Stimulated activated naive B cell treated with anti-CD40 and anti-IgM and Interleukin-4, amounts not matched to agents 10 μg/mL and 1 μg/mL and 100 μg/mL, for 72 hours (primary cell): ENCODE data around the gene MYO16.

Source experiments
- ATAC-seq, 2 donors: fragments of 150-1000 bp; cut with Tn5 transposase; replicated peaks; 2 replicates each; pipeline ENCODE4 v1.10.0; 2021; ENCODE audit warnings: moderate library complexity in 1 of 2
- DNase-seq: peaks from one replicate; pipeline ENCODE4 v3.0.0; 2021
- H3K27ac Mint-ChIP-seq: one replicate; pipeline ENCODE4 v1.8.0; 2022; ENCODE audit warnings: mild to moderate bottlenecking, mixed read lengths
- H3K27me3 Mint-ChIP-seq, 2 donors: one replicate each; pipeline ENCODE4 v1.8.0; 2022; ENCODE audit warnings: mixed read lengths in 2 of 2
- H3K36me3 Mint-ChIP-seq, 2 donors: one replicate each; pipeline ENCODE4 v1.8.0; 2022; ENCODE audit warnings: mixed read lengths in 2 of 2, mild to moderate bottlenecking in 1 of 2
- H3K4me1 Mint-ChIP-seq, 2 donors: one replicate each; pipeline ENCODE4 v1.8.0; 2022; ENCODE audit warnings: mixed read lengths in 2 of 2, mild to moderate bottlenecking in 1 of 2
- H3K4me3 Mint-ChIP-seq, 2 donors: one replicate each; pipeline ENCODE4 v1.8.0; 2022; ENCODE audit warnings: mild to moderate bottlenecking in 2 of 2, mixed read lengths in 2 of 2, moderate library complexity in 1 of 2
- H3K9me3 Mint-ChIP-seq, 2 donors: one replicate each; pipeline ENCODE4 v1.8.0; 2022; ENCODE audit warnings: mixed read lengths in 2 of 2, mild to moderate bottlenecking in 1 of 2

Gene MYO16

GRCh38 chr13:108629181-108629752, at the start of gene MYO16:
Gene MYO16 (plus strand): TSS chr13:108629611. CDS start chr13:108629845, 234 bp downstream.
- no peak for DNase-seq
- ATAC-seq = no peak
- Mint-ChIP-seq H3K4me3 (no peak within 1 kb of the TSS), H3K36me3 (no peaks in the 10 kb centered on the region), H3K27me3 (no peaks in the 10 kb centered on the region), H3K4me1 (no peaks in the 10 kb centered on the region), H3K9me3 (peaks cover 0 to 4% of the 10 kb centered on the region in 2 donors), H3K27ac (no peak within 1 kb of the TSS)

- no peak for DNase-seq
- H3K36me3 Mint-ChIP-seq = no peaks in the 10 kb centered on the region
- H3K4me3 Mint-ChIP-seq = no peak overlapping the region
- no peak overlapping the region for H3K27ac Mint-ChIP-seq
- H3K4me1 Mint-ChIP-seq = no peaks in the 10 kb centered on the region
- no peaks in the 10 kb centered on the region for H3K27me3 Mint-ChIP-seq
- peaks cover 0 to 5% of the 10 kb centered on the region in 2 donors for H3K9me3 Mint-ChIP-seq
- ATAC-seq = no peak
Measured at GRCh38 chr13:108586826-108587225, 42.6 kb upstream of the MYO16 start.

GRCh38 chr13:108588516-108588915, 40.9 kb upstream of the MYO16 start:
- no peak for ATAC-seq
- no peak for DNase-seq
- H3K36me3 Mint-ChIP-seq = no peaks in the 10 kb centered on the region
- H3K4me1 Mint-ChIP-seq = no peaks in the 10 kb centered on the region
- H3K4me3 Mint-ChIP-seq = no peak overlapping the region
- H3K27ac Mint-ChIP-seq = no peak overlapping the region
- peaks cover 0 to 5% of the 10 kb centered on the region in 2 donors for H3K9me3 Mint-ChIP-seq
- no peaks in the 10 kb centered on the region for H3K27me3 Mint-ChIP-seq

GRCh38 chr13:108594153-108594552, 35.3 kb upstream of the MYO16 start:
- no peak overlapping the region for H3K4me3 Mint-ChIP-seq
- no peaks in the 10 kb centered on the region for H3K36me3 Mint-ChIP-seq
- DNase-seq (no peak), ATAC-seq (no peak)
- no peak overlapping the region for H3K27ac Mint-ChIP-seq
- H3K9me3 Mint-ChIP-seq = no peaks in the 10 kb centered on the region
- no peaks in the 10 kb centered on the region for H3K4me1 Mint-ChIP-seq
- H3K27me3 Mint-ChIP-seq = no peaks in the 10 kb centered on the region

GRCh38 chr13:108595436-108596274, 33.8 kb upstream of the MYO16 start:
- Mint-ChIP-seq H3K27me3 (no peaks in the 10 kb centered on the region), H3K27ac (no peak overlapping the region), H3K4me1 (no peaks in the 10 kb centered on the region), H3K4me3 (no peak overlapping the region), H3K36me3 (no peaks in the 10 kb centered on the region), H3K9me3 (no peaks in the 10 kb centered on the region)
- no peak for ATAC-seq
- no peak for DNase-seq

GRCh38 chr13:108597943-108598342, 31.5 kb upstream of the MYO16 start:
- Mint-ChIP-seq H3K36me3 (no peaks in the 10 kb centered on the region), H3K4me3 (no peak overlapping the region), H3K9me3 (peaks cover 2 to 3% of the 10 kb centered on the region in 2 donors), H3K4me1 (no peaks in the 10 kb centered on the region), H3K27me3 (no peaks in the 10 kb centered on the region), H3K27ac (no peak overlapping the region)
- DNase-seq (no peak), ATAC-seq (no peak)

GRCh38 chr13:108606424-108606823, 23.0 kb upstream of the MYO16 start:
- no peaks in the 10 kb centered on the region for H3K27me3 Mint-ChIP-seq
- ATAC-seq = no peak
- no peaks in the 10 kb centered on the region for H3K36me3 Mint-ChIP-seq
- H3K4me1 Mint-ChIP-seq = no peaks in the 10 kb centered on the region
- no peak overlapping the region for H3K27ac Mint-ChIP-seq
- no peak overlapping the region for H3K4me3 Mint-ChIP-seq
- no peak for DNase-seq
- H3K9me3 Mint-ChIP-seq = peaks cover 15 to 24% of the 10 kb centered on the region in 2 donors

GRCh38 chr13:108609353-108609752, 20.1 kb upstream of the MYO16 start:
- ATAC-seq (no peak), DNase-seq (no peak)
- Mint-ChIP-seq H3K4me3 (no peak overlapping the region), H3K4me1 (no peaks in the 10 kb centered on the region), H3K36me3 (no peaks in the 10 kb centered on the region), H3K9me3 (peaks cover 12 to 22% of the 10 kb centered on the region in 2 donors), H3K27me3 (no peaks in the 10 kb centered on the region), H3K27ac (no peak overlapping the region)

- Mint-ChIP-seq H3K36me3 (no peaks in the 10 kb centered on the region), H3K27me3 (no peaks in the 10 kb centered on the region), H3K27ac (no peak overlapping the region), H3K4me3 (no peak overlapping the region), H3K4me1 (no peaks in the 10 kb centered on the region), H3K9me3 (peaks cover 12 to 19% of the 10 kb centered on the region in 2 donors)
- DNase-seq (no peak), ATAC-seq (no peak)
Measured at GRCh38 chr13:108610507-108610906, 18.9 kb upstream of the MYO16 start.

- ATAC-seq = no peak
Measured at GRCh38 chr13:108615241-108615640, 14.2 kb upstream of the MYO16 start.

GRCh38 chr13:108618233-108618632, 11.2 kb upstream of the MYO16 start:
- no peaks in the 10 kb centered on the region for H3K36me3 Mint-ChIP-seq

More at GRCh38 chr13:108615241-108615640, 14.2 kb upstream of the MYO16 start:
- no peak for DNase-seq
- Mint-ChIP-seq H3K4me3 (no peak overlapping the region), H3K27me3 (no peaks in the 10 kb centered on the region), H3K36me3 (no peaks in the 10 kb centered on the region), H3K27ac (no peak overlapping the region), H3K9me3 (no peaks in the 10 kb centered on the region), H3K4me1 (no peaks in the 10 kb centered on the region)

GRCh38 chr13:108621462-108621861, 7.9 kb upstream of the MYO16 start:
- H3K4me3 Mint-ChIP-seq = no peak overlapping the region
- H3K27ac Mint-ChIP-seq = no peak overlapping the region
- H3K4me1 Mint-ChIP-seq = no peaks in the 10 kb centered on the region
- peaks cover 5% of the 10 kb centered on the region in 2 donors for H3K9me3 Mint-ChIP-seq
- ATAC-seq (no peak), DNase-seq (no peak)
- H3K36me3 Mint-ChIP-seq = no peaks in the 10 kb centered on the region
- no peaks in the 10 kb centered on the region for H3K27me3 Mint-ChIP-seq

More at GRCh38 chr13:108618233-108618632, 11.2 kb upstream of the MYO16 start:
- ATAC-seq = no peak
- Mint-ChIP-seq H3K27ac (no peak overlapping the region), H3K4me3 (no peak overlapping the region), H3K27me3 (no peaks in the 10 kb centered on the region), H3K4me1 (no peaks in the 10 kb centered on the region), H3K9me3 (peaks cover 2 to 5% of the 10 kb centered on the region in 2 donors)
- DNase-seq = no peak

- H3K9me3 Mint-ChIP-seq = peaks cover 5% of the 10 kb centered on the region in 2 donors
- H3K4me1 Mint-ChIP-seq = no peaks in the 10 kb centered on the region
- H3K36me3 Mint-ChIP-seq = no peaks in the 10 kb centered on the region
- H3K4me3 Mint-ChIP-seq = no peak overlapping the region
- ATAC-seq = no peak
- no peak overlapping the region for H3K27ac Mint-ChIP-seq
- no peak for DNase-seq
- no peaks in the 10 kb centered on the region for H3K27me3 Mint-ChIP-seq
Measured at GRCh38 chr13:108624108-108624507, 5.3 kb upstream of the MYO16 start.

GRCh38 chr13:108624979-108625378, 4.4 kb upstream of the MYO16 start:
- H3K4me1 Mint-ChIP-seq = no peaks in the 10 kb centered on the region
- peaks cover 5% of the 10 kb centered on the region in 2 donors for H3K9me3 Mint-ChIP-seq
- no peaks in the 10 kb centered on the region for H3K27me3 Mint-ChIP-seq
- DNase-seq = no peak
- H3K4me3 Mint-ChIP-seq = no peak overlapping the region
- ATAC-seq = no peak
- no peak overlapping the region for H3K27ac Mint-ChIP-seq
- H3K36me3 Mint-ChIP-seq = no peaks in the 10 kb centered on the region

- ATAC-seq (no peak), DNase-seq (no peak)
- H3K9me3 Mint-ChIP-seq = peaks cover 0 to 5% of the 10 kb centered on the region in 2 donors
- H3K27ac Mint-ChIP-seq = no peak overlapping the region
- no peaks in the 10 kb centered on the region for H3K4me1 Mint-ChIP-seq
- no peaks in the 10 kb centered on the region for H3K27me3 Mint-ChIP-seq
- H3K4me3 Mint-ChIP-seq = no peak overlapping the region
- H3K36me3 Mint-ChIP-seq = no peaks in the 10 kb centered on the region
Measured at GRCh38 chr13:108629988-108630387, 577 bp downstream of the MYO16 start.
